Medulla oblongata (tissue), 1 donor: ENCODE measurements around the gene CAMK1D.
"Not testable (repeated sequence)": the region's sequence is repeated elsewhere in the genome, so short reads cannot be mapped to it uniquely, and the experiment has no call there.

ENCODE experiments used
- DNase-seq: peaks from one replicate; pipeline ENCODE4 v3.0.0-alpha.2; 2015; ENCODE audit errors: extremely low spot score

Gene CAMK1D

GRCh38 chr10:12720217-12720981 lies 371.1 kb downstream of the CAMK1D start:
- DNase-seq: peak; percentile 67

DNA sequence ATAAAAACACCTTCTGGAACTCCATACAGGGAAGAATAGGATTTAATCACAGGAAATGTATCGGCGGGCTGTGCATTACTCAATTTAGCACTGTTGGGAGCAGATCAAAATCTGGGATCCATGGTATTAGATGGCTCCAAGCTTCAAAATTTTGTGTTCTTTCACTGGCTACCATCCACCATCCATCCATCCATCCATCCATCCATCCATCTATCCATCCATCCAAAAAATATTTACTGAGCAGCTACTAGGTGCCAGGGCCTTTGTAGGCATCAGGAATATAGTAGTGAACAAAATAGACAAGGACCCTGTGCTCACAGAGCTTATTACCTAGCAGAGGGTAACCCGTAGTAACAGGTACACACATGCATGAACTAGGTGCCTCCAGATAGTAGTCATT lies 372.0 kb downstream of the CAMK1D start:
- DNase-seq: no peak

DNA sequence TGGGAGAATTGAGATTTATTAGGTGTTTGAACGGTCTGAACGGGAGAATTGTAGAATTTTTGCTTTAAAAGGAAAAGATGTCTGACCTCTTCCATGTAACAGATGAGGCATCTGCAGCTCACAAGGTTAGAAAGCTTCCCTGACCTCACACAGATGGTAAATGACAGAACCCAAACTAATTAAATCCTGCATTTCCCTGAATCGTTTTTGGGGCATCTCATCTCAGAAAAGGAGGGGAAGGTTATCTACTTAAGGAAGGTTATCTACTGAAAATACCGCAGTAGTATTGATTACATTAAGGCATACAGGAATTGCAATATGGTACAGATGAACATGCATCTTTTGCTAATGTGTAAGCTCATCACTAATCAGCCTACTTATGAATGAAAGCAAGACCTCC lies 373.9 kb downstream of the CAMK1D start:
- DNase-seq: no peak

DNA sequence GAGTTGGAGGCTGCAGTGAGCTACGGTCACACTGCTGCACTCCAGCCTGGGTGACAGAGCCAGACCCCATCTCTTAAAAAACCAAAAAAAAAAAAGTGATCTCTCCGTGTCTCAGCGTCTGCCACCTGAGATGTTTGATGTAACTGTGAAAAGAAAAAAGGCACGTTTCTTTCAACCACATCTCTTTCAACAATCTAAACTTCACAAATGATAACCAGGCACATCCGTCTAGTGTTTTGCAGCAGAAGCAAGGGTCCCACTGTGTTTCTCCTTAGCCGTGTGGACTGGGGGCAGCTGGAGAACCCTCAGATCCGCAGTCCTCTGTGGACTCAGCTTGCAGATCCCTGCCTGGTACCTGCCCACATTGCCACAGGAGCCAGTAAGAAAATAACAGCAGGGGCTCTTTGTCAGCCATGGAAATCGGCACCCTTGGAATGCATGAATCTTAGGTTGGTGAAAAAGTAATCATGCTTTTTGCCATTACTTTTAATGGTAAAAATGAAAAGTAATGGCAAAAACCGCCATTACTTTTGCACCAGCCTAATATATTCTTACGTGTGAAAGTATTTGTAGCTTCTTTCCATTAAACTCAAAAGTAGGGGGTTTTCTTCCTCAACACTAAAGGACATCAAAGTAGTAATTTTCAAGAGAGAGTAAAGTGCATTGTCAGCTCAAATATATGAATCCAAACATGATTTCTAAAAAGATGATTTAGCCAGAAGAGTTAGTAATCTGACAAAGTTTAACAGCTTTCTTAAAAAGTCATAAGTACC lies 375.6 kb downstream of the CAMK1D start:
- no peak for DNase-seq

DNA sequence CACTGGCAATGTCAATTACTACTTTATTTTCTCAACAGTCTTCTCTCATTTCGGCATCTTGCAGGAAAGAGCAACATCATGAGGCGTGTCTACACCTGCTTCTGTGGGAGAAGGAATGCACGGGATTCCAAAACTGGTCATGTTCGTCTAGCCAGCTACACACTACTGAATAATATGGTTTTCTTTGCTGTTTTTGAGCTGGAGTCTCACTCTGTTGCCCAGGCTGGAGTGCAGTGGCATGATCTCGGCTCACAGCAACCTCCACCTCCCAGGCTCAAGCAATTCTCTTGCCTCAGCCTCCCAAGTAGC lies 376.2 kb downstream of the CAMK1D start:
- not testable (repeated sequence) for DNase-seq

GRCh38 chr10:12726971-12727831 lies 377.9 kb downstream of the CAMK1D start:
- no peak for DNase-seq

DNA sequence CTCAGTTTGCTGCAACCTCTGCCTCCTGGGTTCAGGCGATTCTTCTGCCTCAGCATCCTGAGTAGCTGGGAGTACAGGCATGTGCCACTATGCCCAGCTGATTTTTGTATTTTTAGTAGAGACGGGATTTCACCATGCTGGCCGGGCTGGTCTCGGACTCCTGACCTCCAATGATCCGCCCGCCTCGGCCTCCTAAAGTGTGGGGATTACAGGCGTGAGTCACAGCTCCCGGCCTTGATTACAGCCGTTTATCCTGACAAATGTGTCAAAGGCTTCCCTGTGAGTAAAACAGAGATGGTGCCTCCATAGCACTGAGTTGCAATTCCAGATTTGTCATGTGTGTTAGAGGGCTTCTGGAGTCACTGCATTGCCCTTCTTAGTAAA lies 378.5 kb downstream of the CAMK1D start:
- DNase-seq: no peak

DNA sequence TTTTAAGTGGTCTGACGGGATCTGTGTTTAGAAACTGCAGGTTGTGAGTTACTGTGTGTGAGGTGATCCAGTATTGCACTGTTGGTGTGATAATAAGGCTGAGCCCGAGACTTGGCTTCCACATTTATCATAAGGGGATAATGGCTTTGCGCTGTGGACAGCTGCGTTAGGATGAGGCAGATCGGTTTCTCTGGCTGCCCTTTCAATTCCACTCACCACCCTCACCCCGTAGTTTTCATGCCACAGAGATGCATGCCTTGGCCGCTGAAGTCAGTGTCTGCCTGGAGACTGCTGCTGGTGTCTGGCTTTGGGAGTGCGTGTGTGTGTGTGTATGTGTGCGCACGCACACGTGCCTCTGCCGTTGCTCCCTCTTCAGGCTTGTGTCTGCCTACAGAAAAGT lies 379.1 kb downstream of the CAMK1D start:
- DNase-seq: no peak

DNA sequence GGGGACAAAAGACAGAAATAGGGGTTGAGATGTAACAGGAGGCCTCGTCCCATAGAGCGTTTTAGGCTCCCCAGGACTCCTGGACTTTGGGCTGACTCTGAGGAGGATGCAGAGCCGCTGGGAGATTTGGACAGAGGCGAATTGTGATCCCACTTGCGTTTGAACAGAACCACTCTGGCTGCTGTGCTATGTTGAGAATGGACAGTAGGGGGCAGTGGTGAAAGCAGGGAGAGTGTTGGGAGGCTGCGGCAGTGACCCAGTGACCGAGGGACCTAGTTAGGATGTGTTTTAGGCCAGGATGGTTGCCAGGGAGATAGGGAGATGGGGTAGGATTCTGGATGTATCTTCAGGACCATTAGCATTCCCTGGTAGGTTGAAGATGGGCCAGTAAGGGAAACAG lies 380.5 kb downstream of the CAMK1D start:
- DNase-seq: no peak

- DNase-seq: no peak
Measured at GRCh38 chr10:12730809-12731519, 381.6 kb downstream of the CAMK1D start.

GRCh38 chr10:12733271-12733670 lies 383.9 kb downstream of the CAMK1D start:
- DNase-seq: no peak

DNA sequence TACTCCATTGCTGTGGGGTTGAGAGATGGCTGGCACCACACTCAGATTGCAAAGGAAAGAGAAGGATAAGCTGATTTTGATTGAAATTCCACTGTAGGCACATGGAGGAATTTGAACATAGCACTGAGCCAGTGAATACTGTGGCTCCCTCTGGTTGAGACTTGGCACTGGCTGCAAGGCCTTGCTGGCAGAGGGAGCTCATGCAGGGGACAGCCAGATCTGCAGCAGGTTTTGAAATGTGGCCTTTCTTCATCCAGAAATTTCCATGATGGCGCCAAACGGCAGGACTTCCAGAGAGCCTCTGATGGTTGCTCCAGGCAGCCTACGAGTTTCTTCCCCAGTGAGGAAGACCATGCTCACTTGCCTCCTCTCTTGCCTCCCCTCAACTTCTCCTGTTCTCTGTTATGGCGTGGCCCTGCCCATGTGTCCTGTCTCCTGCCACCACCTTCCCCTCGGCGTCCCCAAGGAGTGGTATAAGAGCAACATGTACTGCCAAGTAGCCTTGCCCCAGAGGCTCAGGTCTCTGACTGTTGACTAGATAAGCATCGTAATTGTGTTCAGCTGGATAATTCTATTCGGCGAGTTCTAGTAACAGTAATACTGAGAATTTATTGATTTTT lies 386.6 kb downstream of the CAMK1D start:
- DNase-seq: no peak

- DNase-seq: no peak
Measured at GRCh38 chr10:12740813-12741212, 391.5 kb downstream of the CAMK1D start.

- no peak for DNase-seq
Measured at GRCh38 chr10:12741360-12741804, 392.0 kb downstream of the CAMK1D start.

- DNase-seq: no peak
Measured at GRCh38 chr10:12742771-12743170, 393.4 kb downstream of the CAMK1D start.

GRCh38 chr10:12743466-12743865 lies 394.1 kb downstream of the CAMK1D start:
- DNase-seq: not testable (repeated sequence)

- no peak for DNase-seq
Measured at GRCh38 chr10:12743941-12744340, 394.6 kb downstream of the CAMK1D start.

GRCh38 chr10:12748186-12748585 lies 398.8 kb downstream of the CAMK1D start:
- no peak for DNase-seq

- DNase-seq: no peak
Measured at GRCh38 chr10:12749760-12750478, 400.6 kb downstream of the CAMK1D start.

DNA sequence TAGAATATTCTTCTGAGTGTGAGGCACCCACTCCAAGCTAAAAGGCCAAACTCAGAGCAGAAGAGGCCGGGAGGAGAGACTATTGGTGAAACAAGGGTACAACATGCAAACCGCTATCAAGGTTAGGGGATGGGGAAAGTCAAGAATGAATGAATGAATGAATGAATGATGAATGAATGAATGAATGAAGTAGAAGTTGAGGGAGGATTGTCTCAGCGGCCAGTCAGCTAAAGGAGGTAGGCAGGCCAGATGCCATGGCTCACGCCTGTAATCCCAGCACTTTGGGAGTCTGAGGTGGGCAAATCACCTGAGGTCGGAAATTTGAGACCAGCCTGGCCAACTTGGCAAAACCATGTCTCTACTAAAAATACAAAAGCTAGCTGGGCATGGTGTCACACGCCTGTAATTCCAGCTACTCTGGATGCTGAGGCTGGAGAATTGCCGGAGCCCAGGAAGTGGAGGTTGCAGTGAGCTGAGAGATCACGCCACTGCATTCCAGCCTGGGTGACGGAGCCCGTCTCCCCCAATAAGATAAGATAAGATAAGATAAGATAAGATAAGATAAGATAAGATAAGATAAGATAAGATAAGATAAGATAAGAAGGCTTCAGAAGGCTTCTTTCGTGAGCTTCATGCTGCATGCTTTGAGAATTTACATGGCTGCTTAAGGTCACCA lies 401.3 kb downstream of the CAMK1D start:
- DNase-seq: no peak
